GM21390 (cell line): Measurements from ENCODE around the gene FOXC1.

Experiments
- ATAC-seq: cut with Tn5 transposase; IDR thresholded peaks from one replicate; pipeline ENCODE4 v1.9.1; 2021; ENCODE audit not compliant: unreplicated experiment

The FOXC1 gene

DNA sequence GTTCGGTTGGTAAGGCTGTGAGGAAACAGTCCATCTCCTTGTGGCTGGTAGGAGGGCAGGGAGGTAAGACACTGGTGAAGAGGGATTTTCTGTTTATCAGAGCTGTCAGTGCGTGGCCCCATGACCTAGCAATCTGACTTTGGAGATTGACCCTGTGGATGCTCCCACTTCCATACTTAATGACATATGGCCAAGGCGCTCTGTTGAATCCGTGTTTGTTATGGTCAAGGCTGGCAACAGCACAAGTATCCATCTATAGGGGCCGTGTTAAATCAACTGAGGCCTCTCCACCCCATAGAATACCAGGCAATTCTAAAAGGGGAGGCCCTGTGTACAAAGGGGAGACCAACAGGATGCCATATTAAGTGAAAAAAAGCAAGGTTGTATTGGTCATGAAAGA lies 25.6 kb upstream of the FOXC1 start:
- ATAC-seq, result no peak

- ATAC-seq, result no peak
Observed at GRCh38 chr6:1584996-1585668, 24.6 kb upstream of the FOXC1 start.

DNA sequence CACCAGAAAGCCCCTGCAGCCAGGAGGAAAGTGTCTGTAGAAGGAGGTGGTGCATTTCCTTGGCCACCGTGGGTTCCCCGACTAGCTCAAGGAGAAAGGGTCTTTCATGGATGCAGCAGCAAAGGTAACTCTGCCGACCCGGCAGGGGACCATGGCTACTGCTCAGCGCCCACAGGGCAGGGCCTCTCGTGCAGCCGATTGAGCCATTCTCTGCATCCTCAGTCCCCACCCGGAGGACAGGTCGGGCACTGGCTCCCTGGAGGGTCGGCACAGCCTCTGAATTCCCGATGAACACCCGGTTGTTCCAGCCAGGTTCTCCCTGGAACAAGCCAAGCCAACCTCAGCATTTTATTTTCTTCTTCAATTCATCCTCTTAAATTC lies 24.1 kb upstream of the FOXC1 start:
- no peak for ATAC-seq

DNA sequence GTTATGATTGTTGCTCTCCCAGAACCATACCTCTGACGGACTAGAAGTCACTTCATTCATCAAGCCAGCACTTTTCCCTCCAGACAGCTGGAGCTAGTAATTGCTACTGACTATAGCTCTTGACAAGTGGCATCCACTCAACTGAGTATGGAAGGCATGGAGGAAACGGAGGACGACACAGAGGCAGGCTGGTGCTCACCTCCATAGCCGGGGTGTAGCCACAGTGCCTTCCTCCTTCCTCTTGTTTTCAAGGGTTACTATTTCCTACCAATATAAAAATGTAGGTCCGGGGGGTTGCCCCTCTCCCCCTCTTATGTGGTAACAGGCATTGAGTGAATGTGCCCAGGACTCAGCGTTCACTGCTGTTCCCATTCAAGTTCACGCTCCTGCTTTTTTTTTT lies 23.5 kb upstream of the FOXC1 start:
- no peak for ATAC-seq

DNA sequence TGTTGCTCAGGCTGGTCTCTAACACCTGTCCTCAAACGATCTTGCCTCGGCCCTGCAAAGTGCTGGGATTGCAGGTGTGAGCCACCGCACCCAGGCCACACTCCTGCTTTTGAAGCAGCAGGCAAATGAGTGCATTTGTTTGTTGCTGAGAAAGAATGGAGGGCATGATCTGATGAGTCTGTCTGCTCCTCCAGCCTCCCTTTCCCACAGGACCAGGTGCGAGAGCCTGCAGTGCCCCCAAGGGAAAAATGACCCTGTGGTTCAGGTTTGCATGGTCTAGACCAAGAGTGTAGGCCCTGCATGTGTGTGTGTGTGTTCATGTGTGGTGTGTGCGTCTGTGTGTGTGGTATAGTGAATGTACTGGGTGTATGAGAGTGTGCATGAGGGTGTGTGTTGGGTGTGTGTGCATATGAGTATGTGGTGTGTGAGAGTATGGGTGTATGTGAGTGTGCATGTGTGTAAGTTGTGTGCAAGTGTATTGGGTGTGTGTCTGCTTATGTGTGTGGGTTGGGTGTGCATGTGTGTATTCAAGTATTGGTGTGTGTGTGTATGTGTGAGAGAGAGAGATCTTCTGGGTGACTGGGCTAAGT lies 22.8 kb upstream of the FOXC1 start:
- no peak for ATAC-seq

- ATAC-seq, result no peak
Observed at GRCh38 chr6:1587546-1587945, 22.2 kb upstream of the FOXC1 start.

GRCh38 chr6:1587977-1588376 lies 21.7 kb upstream of the FOXC1 start:
- no peak for ATAC-seq

DNA sequence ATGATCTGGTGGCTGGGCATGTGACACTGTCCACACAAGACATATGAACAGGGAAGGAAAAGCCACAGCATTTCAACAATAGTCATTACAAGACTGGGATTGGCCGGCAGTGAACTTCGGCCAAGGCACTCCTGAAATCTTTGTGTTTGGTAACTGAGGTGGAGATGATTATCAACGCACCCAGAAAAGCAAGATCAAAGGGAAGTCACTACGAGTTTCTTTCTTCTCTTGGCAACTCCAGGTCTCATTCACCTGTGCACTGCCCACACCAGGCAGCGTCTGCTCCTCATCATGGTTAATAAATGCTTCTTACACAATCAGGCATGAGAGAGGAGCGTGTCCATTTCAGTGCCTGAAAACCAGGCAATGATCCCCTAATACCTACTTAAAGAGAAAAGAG lies 20.5 kb upstream of the FOXC1 start:
- no peak for ATAC-seq

DNA sequence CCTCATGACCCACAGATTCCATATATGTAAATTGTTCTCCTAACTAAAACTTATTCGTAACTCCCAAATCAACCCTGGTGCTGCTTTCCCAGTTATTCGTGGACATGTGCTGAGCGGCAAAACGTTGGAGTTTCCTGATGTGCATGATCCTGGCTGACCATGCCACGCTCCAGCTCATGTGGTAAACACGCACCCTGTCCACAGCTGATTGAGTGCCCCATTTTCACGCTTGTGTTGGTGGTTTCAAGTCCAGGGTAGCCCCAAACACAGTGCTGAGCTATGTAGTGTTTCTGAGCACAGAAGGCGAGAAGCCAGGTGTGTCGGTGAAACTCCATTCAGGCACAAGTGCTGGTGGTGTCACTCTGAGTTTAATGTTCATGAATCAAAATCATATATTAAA lies 19.1 kb upstream of the FOXC1 start:
- ATAC-seq, result no peak

DNA sequence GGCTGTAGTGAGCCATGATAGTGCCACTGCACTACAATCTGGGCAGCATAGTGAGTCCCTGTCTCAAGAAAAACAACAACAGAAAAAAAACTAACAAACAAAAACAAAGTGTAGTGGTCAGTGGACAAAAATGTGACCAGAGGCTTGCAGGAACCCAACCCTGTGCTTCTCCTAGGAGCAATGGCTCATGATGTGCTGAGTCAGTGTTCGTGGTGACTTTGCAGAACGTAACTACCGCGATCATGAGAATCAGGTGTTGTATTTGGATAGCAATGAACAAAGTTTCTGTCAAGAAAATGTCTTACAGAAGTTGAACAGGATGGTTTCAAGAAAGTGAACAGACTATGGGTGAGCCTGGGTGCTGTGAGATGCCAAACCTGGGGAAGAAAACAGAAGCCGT lies 18.5 kb upstream of the FOXC1 start:
- no peak for ATAC-seq

- no peak for ATAC-seq
Observed at GRCh38 chr6:1591926-1592325, 17.8 kb upstream of the FOXC1 start.

DNA sequence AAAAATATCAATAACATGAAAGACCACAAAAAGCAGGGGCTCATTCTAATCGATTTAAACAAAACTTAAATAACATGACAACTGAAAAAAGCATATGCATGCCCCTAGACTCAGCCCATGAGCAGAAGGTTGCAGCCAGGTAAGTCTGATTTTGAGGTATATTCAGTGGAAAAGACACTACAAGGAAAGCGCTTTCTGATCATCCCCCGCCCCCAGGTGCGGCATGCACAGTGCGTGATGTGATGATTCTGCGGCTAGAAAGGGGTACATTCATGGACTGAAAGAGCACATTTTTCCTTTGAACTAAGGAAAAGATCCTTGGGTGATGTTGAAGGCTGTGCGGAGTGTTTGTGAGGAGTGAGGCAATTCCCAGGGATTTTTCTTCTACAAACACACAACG lies 16.9 kb upstream of the FOXC1 start:
- ATAC-seq, result no peak

- no peak for ATAC-seq
Observed at GRCh38 chr6:1593286-1593957, 16.3 kb upstream of the FOXC1 start.

DNA sequence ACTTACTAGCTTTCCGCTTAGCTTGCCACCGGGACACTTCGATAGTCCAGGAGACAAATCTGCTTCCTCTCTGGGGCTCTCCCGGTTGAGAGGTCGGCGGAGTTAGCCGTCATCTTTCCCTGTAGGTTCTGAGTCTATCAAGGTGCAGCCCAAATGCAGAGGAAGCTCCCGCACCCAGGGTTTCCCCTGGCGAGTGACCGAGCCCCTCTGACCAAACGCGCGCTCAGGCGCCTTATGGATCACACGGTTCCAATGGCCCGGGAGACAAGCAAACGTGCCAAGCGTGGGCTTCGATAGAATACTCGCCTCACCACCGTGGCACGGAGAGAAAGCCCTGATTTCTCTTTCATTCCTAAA lies 15.8 kb upstream of the FOXC1 start:
- ATAC-seq, result no peak

- ATAC-seq, result no peak
Observed at GRCh38 chr6:1594445-1595200, 15.1 kb upstream of the FOXC1 start.

GRCh38 chr6:1595271-1596087 lies 14.2 kb upstream of the FOXC1 start:
- no peak for ATAC-seq

DNA sequence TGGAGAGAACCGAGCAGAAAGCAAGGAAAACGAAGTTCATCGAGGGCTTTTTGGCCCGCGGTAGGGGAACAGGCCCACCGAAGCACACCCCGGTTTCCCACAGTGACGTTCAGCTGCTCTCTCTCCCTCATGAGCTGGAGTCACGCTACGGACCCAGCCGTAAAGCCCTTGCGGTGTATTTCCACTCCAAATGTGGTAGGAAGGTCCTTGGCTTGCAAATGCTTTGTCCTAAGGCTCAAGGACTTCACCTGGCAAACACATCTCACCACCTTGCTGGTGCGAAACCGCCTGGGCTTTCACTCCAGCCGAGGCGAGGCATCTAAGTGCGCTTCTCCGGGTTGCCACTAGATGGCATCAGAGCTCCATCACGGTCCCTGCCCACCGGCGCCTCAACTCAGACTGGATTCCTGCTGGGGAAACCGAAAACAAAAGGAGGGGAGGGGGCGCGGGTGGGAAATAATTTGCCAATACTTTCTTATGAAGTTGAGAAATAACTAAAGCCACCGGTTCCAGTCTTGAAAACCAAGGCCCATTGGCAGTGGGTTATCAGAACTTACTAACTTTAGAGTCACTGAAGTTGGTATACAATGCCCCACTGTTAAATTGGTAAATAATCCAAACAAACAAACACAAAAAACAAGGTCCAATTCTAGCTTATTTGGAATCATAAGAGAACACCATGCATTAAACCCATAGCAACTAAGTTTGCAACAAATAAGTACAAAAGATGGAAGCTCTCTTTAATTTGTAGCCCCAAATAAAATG lies 13.4 kb upstream of the FOXC1 start:
- ATAC-seq, result no peak

DNA sequence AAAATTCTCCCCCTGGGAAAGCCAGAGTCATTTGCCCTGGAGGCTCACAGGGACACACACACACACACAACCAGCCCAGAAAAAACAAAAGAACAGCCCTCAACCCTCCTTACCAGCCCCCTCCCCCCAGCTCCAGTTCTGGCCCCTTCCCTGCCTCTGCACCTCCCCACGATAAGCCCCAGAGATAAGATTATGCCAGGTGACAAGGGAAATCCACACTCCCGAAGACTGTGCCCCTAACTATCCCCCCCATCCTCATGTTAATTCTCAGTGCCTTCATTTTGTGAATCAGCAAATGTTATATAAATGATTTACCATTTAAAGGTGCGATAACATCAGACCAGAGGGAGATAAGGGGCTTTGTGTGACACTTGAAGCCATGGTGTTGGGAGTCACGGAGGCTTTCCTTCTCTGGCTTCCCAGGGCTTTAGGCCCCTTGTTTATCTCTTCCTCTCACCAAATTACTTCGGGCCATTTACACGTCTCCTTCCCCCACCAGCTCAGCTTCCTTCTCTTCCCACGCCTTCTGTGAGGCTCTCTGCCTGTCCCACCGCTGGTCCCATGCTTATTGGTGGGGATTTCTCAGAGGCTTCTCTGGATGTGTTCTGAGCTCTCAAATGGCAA lies 12.5 kb upstream of the FOXC1 start:
- no peak for ATAC-seq

DNA sequence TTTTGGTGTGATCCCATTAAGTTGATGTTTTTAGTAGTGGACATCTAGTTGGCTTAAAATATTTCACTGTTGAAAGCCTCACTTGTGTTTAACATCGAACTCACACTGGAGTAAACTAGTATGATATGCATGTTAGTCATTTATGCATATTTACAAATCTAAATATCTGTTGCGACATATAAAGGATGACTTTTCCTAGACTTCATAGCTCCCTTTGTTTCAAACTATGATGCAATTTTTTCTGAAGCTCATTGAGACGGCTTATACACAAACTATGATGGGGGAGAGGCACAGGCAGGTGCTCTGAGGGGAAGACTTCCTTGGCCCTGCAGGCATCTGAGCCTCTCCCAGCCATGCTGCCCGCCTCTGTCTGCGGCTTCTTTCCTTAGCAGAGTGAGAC lies 11.8 kb upstream of the FOXC1 start:
- no peak for ATAC-seq

DNA sequence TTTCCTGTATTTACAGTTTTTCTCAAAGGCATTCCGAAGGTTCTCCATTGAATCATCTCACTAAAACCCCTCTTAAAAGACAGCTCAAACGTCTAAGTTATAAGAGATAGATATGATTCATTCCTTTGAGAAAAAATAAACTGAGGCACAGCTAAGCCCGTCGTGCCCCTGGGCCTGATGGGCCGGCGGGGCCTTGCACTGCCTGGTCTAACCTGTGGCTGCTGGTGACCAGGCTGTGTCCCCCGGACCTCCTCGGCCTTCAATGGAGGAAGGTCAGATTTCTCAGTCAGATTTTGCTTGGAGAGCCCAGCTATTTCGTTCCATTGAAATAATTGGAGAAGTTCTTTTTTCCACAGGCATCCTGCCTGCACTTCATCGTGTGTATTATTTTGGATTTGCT lies 11.3 kb upstream of the FOXC1 start:
- no peak for ATAC-seq
